K562 (cell line): Measurements from ENCODE around the gene GRIA4. TPM values are rescaled to one million over a fixed set of nuclear protein-coding genes. Genes with fewer than 3 reads are reported as not detected.

Experiments
- ATAC-seq: fragments of 200-7000 bp; cut with Tn5 transposase; 3 replicates; pipeline ENCODE4 v1.9.1; 2020; ENCODE audit warnings: moderate library complexity
- BruUV-seq: library from RNA; stranded (reverse); fragments of 400-500 nt; replicated peaks from 2 replicates; lab custom pipeline; 2021; lab: Mats Ljungman, UMichigan
- CTCF ChIA-PET: fragments of 300-600 bp; formaldehyde crosslinking; extraction: SDS; loops from one replicate; lab custom pipeline; 2021; ENCODE audit warnings: low intra/inter-chr PET ratio; lab: Yijun Ruan, JAX
- POLR2A ChIA-PET: fragments of 300-600, 350-650 bp; sonication (Branson Sonifier 250); formaldehyde crosslinking; extraction: SDS; loops from one replicate; lab custom pipeline; 2021; ENCODE audit warnings: antibody characterized with exemption, inconsistent platforms; lab: Yijun Ruan, JAX
- DNase-seq, 4 experiments: peaks; one replicate each; pipeline versions ENCODE4 v3.0.0 to v3.0.0-alpha.2; 2011 to 2018; ENCODE audit warnings: low spot score in 3 of 4, mixed read lengths in 3 of 4; ENCODE audit errors: extremely low read depth in 1 of 4
- FAIRE-seq: peaks from 2 replicates; lab custom pipeline; 2011; peaks lifted over from hg19 to GRCh38; lab: Jason Lieb, UNC
- H2AFZ ChIP-seq: 2 replicates; pipeline ENCODE4 v1.6.0; 2011; ENCODE audit warnings: low read depth, low read length, control low read depth, inconsistent platforms
- H3K27ac ChIP-seq: fragments of 200-600 bp; 3 replicates; pipeline ENCODE4 v1.8.0; 2011; ENCODE audit warnings: low read depth, mild to moderate bottlenecking, control low read depth, inconsistent platforms, low read length, moderate library complexity, mixed read lengths; ENCODE audit errors: extremely low read depth
- H3K27me3 ChIP-seq, 2 experiments: fragments of 300-600 bp in 1 of 2; 2 replicates in 1 of 2; 3 replicates in 1 of 2; pipeline versions ENCODE4 v1.6.0 to v1.8.0; 2011; ENCODE audit warnings: inconsistent platforms in 2 of 2, low read length in 2 of 2, mild to moderate bottlenecking in 1 of 2, mixed read lengths in 1 of 2, moderate library complexity in 1 of 2; ENCODE audit not compliant: control insufficient read depth in 2 of 2, insufficient read depth in 2 of 2
- H3K36me3 ChIP-seq: fragments of 300-600 bp; 3 replicates; pipeline ENCODE4 v1.8.0; 2011; ENCODE audit warnings: mild to moderate bottlenecking, low read length, inconsistent platforms; ENCODE audit not compliant: control insufficient read depth, insufficient read depth
- H3K4me1 ChIP-seq, 2 experiments: fragments of 200-600 bp in 1 of 2; replicated peaks in 1 of 2; 2 replicates in 1 of 2; 3 replicates in 1 of 2; pipeline versions ENCODE4 v1.5.1 to v1.8.0; 2011; ENCODE audit warnings: inconsistent platforms in 2 of 2, low read length in 2 of 2, mild to moderate bottlenecking in 1 of 2, mixed read lengths in 1 of 2, moderate library complexity in 1 of 2; ENCODE audit not compliant: control insufficient read depth in 2 of 2, insufficient read depth in 2 of 2
- H3K4me2 ChIP-seq: 2 replicates; pipeline ENCODE4 v1.6.1; 2011; ENCODE audit warnings: low read length, control low read depth, inconsistent platforms, mixed read lengths; ENCODE audit not compliant: insufficient read depth
- H3K4me3 ChIP-seq: fragments of 200-600 bp; sonication (generic), shearing (Covaris generic); 2 replicates; pipeline ENCODE4 v1.5.1; 2016; ENCODE audit warnings: control low read depth, inconsistent platforms
- H3K79me2 ChIP-seq: fragments of 200-600 bp; 3 replicates; pipeline ENCODE4 v1.8.0; 2011; ENCODE audit warnings: low read length, inconsistent platforms; ENCODE audit not compliant: control insufficient read depth, insufficient read depth
- H3K9ac ChIP-seq, 2 experiments: 2 replicates each; pipeline versions ENCODE4 v1.6.0 to v1.6.1; 2011; ENCODE audit warnings: low read depth in 2 of 2, low read length in 2 of 2, control low read depth in 1 of 2, inconsistent platforms in 1 of 2, mild to moderate bottlenecking in 1 of 2, mixed read lengths in 1 of 2; ENCODE audit not compliant: insufficient read depth in 1 of 2
- H3K9me1 ChIP-seq: one replicate; pipeline ENCODE4 v1.6.0; 2011; ENCODE audit warnings: inconsistent platforms, mild to moderate bottlenecking, low read length, moderate library complexity; ENCODE audit not compliant: control insufficient read depth, insufficient read depth
- H3K9me3 ChIP-seq: replicated peaks from 2 replicates; pipeline ENCODE4 v1.5.1; 2011; ENCODE audit warnings: low read depth, low read length, inconsistent platforms; ENCODE audit not compliant: control insufficient read depth, insufficient read depth
- H4K20me1 ChIP-seq: replicated peaks from 2 replicates; pipeline ENCODE4 v1.6.1; 2011; ENCODE audit warnings: low read length, inconsistent platforms, mixed read lengths; ENCODE audit not compliant: control insufficient read depth, insufficient read depth
- BCL6 ChIP-seq: fragments of 250-450 bp; sonication (Bioruptor Pico); IDR thresholded peaks from 2 replicates; pipeline ENCODE4 v1.4.0; 2020
- BRD4 ChIP-seq: fragments of 200-600 bp; sonication (generic); IDR thresholded peaks from 2 replicates; pipeline ENCODE4 v1.6.1; 2017; ENCODE audit warnings: inconsistent platforms
- CBFA2T2 ChIP-seq: fragments of 450-650 bp; conservative IDR thresholded peaks from 2 replicates; pipeline ENCODE4 v1.6.1; 2017; ENCODE audit warnings: mild to moderate bottlenecking
- CBFB ChIP-seq: sonication (generic); formaldehyde crosslinking; IDR thresholded peaks from 2 replicates; pipeline ENCODE4 v1.4.0; 2020; ENCODE audit warnings: mild to moderate bottlenecking, missing genetic modification reagents
- CBX8 ChIP-seq: fragments of 200-600 bp; sonication (generic); IDR thresholded peaks from 2 replicates; pipeline ENCODE4 v1.6.1; 2012; ENCODE audit warnings: borderline replicate concordance, mixed run types, low read depth, mild to moderate bottlenecking, moderate library complexity, mixed read lengths, low read length, control low read depth, inconsistent platforms; ENCODE audit not compliant: poor library complexity, severe bottlenecking; ENCODE audit errors: extremely low read depth
- CHD4 ChIP-seq: fragments of 200-600 bp; sonication (generic); IDR thresholded peaks from 3 replicates; pipeline ENCODE4 v1.6.1; 2012; ENCODE audit warnings: low read depth, mild to moderate bottlenecking, mixed read lengths, low read length, inconsistent platforms; ENCODE audit not compliant: insufficient read depth, insufficient replicate concordance, poor library complexity, severe bottlenecking
- POLR2AphosphoS5 ChIP-seq: IDR thresholded peaks from 2 replicates; pipeline ENCODE4 v1.6.1; 2011; ENCODE audit warnings: mild to moderate bottlenecking, low read depth, low read length, moderate library complexity; ENCODE audit not compliant: control insufficient read depth, insufficient read depth
- RB1 ChIP-seq: fragments of 450-650 bp; IDR thresholded peaks from 2 replicates; pipeline ENCODE4 v1.6.1; 2017; ENCODE audit warnings: low read depth, mild to moderate bottlenecking
- SIN3B ChIP-seq: fragments of 450-650 bp; IDR thresholded peaks from 2 replicates; pipeline ENCODE4 v1.6.1; 2017; ENCODE audit warnings: low read depth, mild to moderate bottlenecking, moderate library complexity
- STAT5A ChIP-seq: IDR thresholded peaks from 2 replicates; pipeline ENCODE4 v1.6.1; 2012; ENCODE audit warnings: low read length, inconsistent platforms, borderline replicate concordance
- TAF7 ChIP-seq: fragments of 450-650 bp; IDR thresholded peaks from 2 replicates; pipeline ENCODE4 v1.6.1; 2016; ENCODE audit warnings: missing genetic modification characterization, missing compliant biosample characterization
- TBL1XR1 ChIP-seq, 2 experiments: IDR thresholded peaks; 2 replicates each; pipeline ENCODE4 v1.6.1; 2012; ENCODE audit warnings: improper control_type of control experiment in 2 of 2, low read length in 2 of 2, mild to moderate bottlenecking in 1 of 2
- ZBTB1 ChIP-seq: sonication (generic); formaldehyde crosslinking; IDR thresholded peaks from 2 replicates; pipeline ENCODE4 v1.8.1; 2023; ENCODE audit warnings: missing genetic modification reagents, low read depth, mild to moderate bottlenecking, borderline replicate concordance
- ZNF398 ChIP-seq: fragments of 250-450 bp; sonication (Bioruptor Pico); IDR thresholded peaks from 2 replicates; pipeline ENCODE4 v1.8.0; 2021; ENCODE audit warnings: moderate library complexity, mild to moderate bottlenecking, inconsistent platforms
- ZNF41 ChIP-seq: fragments of 250-450 bp; sonication (Bioruptor Pico); conservative IDR thresholded peaks from 2 replicates; pipeline ENCODE4 v1.4.0; 2020; ENCODE audit warnings: mild to moderate bottlenecking
- ZNF449 ChIP-seq: fragments of 250-450 bp; sonication (Bioruptor Pico); IDR thresholded peaks from 2 replicates; pipeline ENCODE4 v1.8.0; 2022; ENCODE audit warnings: moderate library complexity, mild to moderate bottlenecking, inconsistent platforms
- ZNF512 ChIP-seq: IDR thresholded peaks from 2 replicates; pipeline ENCODE4 v1.6.1; 2016; ENCODE audit warnings: missing genetic modification characterization, missing compliant biosample characterization
- ZSCAN29 ChIP-seq: fragments of 450-650 bp; IDR thresholded peaks from 2 replicates; pipeline ENCODE4 v1.6.1; 2017
- WGBS: fragments of 100-300 bp; shearing (Covaris generic); methylation state at CpG from one replicate; pipeline ENCODE4 v1.1.6; 2016; ENCODE audit warnings: low coverage, mixed read lengths; ENCODE audit not compliant: insufficient coverage; ENCODE audit errors: missing lambda C conversion rate; 5-methylcytosine and 5-hydroxymethylcytosine counted together
- in situ Hi-C: fragments of 300-500 bp; cut with MboI; formaldehyde crosslinking; loops from 4 replicates; pipeline ENCODE4 v1.15.0; 2018; ENCODE audit warnings: inconsistent platforms, mixed read lengths
- intact Hi-C: fragments of 100-400 bp; cut with micrococcal nuclease; formaldehyde crosslinking; loops from 2 replicates; pipeline ENCODE4 v1.14.2; 2022
- polyA plus RNA-seq, 8 experiments: library from polyadenylated mRNA; depleted of rRNA in 4 of 8; stranded (reverse) in 5 of 8; unstranded in 3 of 8; fragments of >200 nt; fragmentation: Nextera tagmentation in 2 of 8; fragmentation: Illumina TruSeq in 1 of 8; extraction: Ambion mirVana in 2 of 8; extraction: Trizol in 1 of 8; gene quantifications; 2 replicates each; pipeline versions ENCODE4 v1.2.1 to v1.2.3, GENCODE V29; 2011 to 2014; ENCODE audit warnings: inconsistent platforms in 1 of 8, missing spikeins in 1 of 8
- total RNA-seq, 7 experiments: library from RNA; depleted of rRNA in 6 of 7; stranded (reverse); fragments of >200 nt in 6 of 7; fragmentation: Illumina TruSeq in 2 of 7; extraction: Trizol in 2 of 7; gene quantifications; 2 replicates each; pipeline versions ENCODE4 v1.2.1 to v1.2.3, GENCODE V29; 2011 to 2021; ENCODE audit warnings: low replicate concordance in 1 of 7

Gene GRIA4
- total and polyA plus RNA-seq, 9 of the 15 experiments (the other 6 are each of a cell fraction or from before 2014, with no cell fraction given), result not detected

GRCh38 chr11:105907319-105907718 lies 297.4 kb downstream of the GRIA4 start (continued):
- no peak for TF ChIP-seq BCL6 (CRISPR knock-in tag)
- no peak for TF ChIP-seq TAF7 (tag)
- no peak for TF ChIP-seq CHD4
- TF ChIP-seq RB1, result no peak
- no peak for TF ChIP-seq CBFB (CRISPR knock-in tag)
- no peak for TF ChIP-seq BRD4
- TF ChIP-seq ZBTB1, result no peak
- no peak for TF ChIP-seq ZNF449
- TF ChIP-seq CBFA2T2, result no peak
- TF ChIP-seq, all 486 proteins: peak for 0

GRCh38 chr11:105910095-105910715 lies 300.3 kb downstream of the GRIA4 start:
- no TSS peak for BruUV-seq
- H3K79me2 ChIP-seq, result no peaks in the 10 kb centered on the region
- 0% methylated on average over 5 of the region's 5 CpGs for WGBS
- no peak overlapping the region for H2AFZ ChIP-seq
- intact Hi-C loops (no loop called here), in situ Hi-C loops (no loop called here)
- no peak overlapping the region for H3K4me2 ChIP-seq
- no peaks in the 10 kb centered on the region for H3K4me1 ChIP-seq
- FAIRE-seq (no peak), ATAC-seq (no peak), DNase-seq (no peak)
- no peak overlapping the region for H3K4me3 ChIP-seq
- POLR2A ChIA-PET, result interaction anchor here (0.5 kb wide), 1 partner anchor 1281 kb away, joined by 4 read pairs; no protein-coding TSS in a partner anchor
- H3K9me3 ChIP-seq, result no peaks in the 10 kb centered on the region
- H3K9me1 ChIP-seq, result no peaks in the 10 kb centered on the region
- no peaks in the 10 kb centered on the region for H3K27me3 ChIP-seq
- H4K20me1 ChIP-seq, result no peaks in the 10 kb centered on the region
- no peaks in the 10 kb centered on the region for H3K36me3 ChIP-seq
- CTCF ChIA-PET, result no interaction called here
- no peak overlapping the region for H3K27ac ChIP-seq
- H3K9ac ChIP-seq, result no peak overlapping the region
- no peak for TF ChIP-seq SIN3B
- no peak for TF ChIP-seq ZNF41 (CRISPR knock-in tag)
- TF ChIP-seq POLR2AphosphoS5, result no peak
- TF ChIP-seq CBX8, result no peak
- no peak for TF ChIP-seq ZSCAN29
- no peak for TF ChIP-seq TBL1XR1 (IDR thresholded peaks at IDR 0.05; ENCODE audit: low read length in 2 of 2)
- TF ChIP-seq ZNF512 (tag), result no peak
- no peak for TF ChIP-seq STAT5A
- TF ChIP-seq ZNF398 (CRISPR knock-in tag), result no peak
- no peak for TF ChIP-seq TAF7 (tag)
